ENCODE data around the gene CCR9.

Gene CCR9

GRCh38 chr3:45940004-45940780 lies 53.8 kb downstream of the CCR9 start:
- no peak for DNase-seq

- DNase-seq = no peak
Observed at GRCh38 chr3:45940781-45941365, 54.5 kb downstream of the CCR9 start.

- no peak for DNase-seq
Observed at GRCh38 chr3:45942051-45942825, 55.9 kb downstream of the CCR9 start.

GRCh38 chr3:45943207-45943846 lies 57.0 kb downstream of the CCR9 start, which contains the start of gene CXCR6:
TSS of gene CXCR6 (plus strand) at chr3:45943464. CDS start at chr3:45946482, 3,018 bp downstream.
- DNase-seq = no peak

- no peak for DNase-seq
Observed at GRCh38 chr3:45944830-45945620, 58.7 kb downstream of the CCR9 start.

- DNase-seq = no peak
Observed at GRCh38 chr3:45946307-45946706, 60.0 kb downstream of the CCR9 start.

- no peak for DNase-seq
Observed at GRCh38 chr3:45946875-45947274, 60.5 kb downstream of the CCR9 start.

GRCh38 chr3:45947361-45947760 lies 61.0 kb downstream of the CCR9 start:
- DNase-seq = no peak

- no peak for DNase-seq
Observed at GRCh38 chr3:45948311-45948781, 62.0 kb downstream of the CCR9 start.

GRCh38 chr3:45948881-45949280 lies 62.5 kb downstream of the CCR9 start:
- no peak for DNase-seq

GRCh38 chr3:45949432-45949831 lies 63.1 kb downstream of the CCR9 start:
- DNase-seq = no peak

GRCh38 chr3:45950131-45950530 lies 63.8 kb downstream of the CCR9 start:
- DNase-seq = no peak

- DNase-seq = no peak
Observed at GRCh38 chr3:45950686-45951600, 64.6 kb downstream of the CCR9 start.

GRCh38 chr3:45951946-45952345 lies 65.6 kb downstream of the CCR9 start:
- no peak for DNase-seq

GRCh38 chr3:45952456-45952855 lies 66.1 kb downstream of the CCR9 start:
- no peak for DNase-seq

All from NCI-H1436 (cell line).